HL-60 (cell line): Measurements from ENCODE around the gene P2RY6.

ENCODE experiments used
- CTCF ChIP-seq: IDR thresholded peaks from one replicate; pipeline ENCODE4 v1.5.1; 2011; ENCODE audit warnings: low read length, control low read depth, inconsistent platforms; ENCODE audit not compliant: insufficient read depth
- GABPA ChIP-seq: IDR thresholded peaks from 2 replicates; pipeline ENCODE4 v1.6.1; 2012; ENCODE audit warnings: low read depth
- POLR2AphosphoS5 ChIP-seq: IDR thresholded peaks from 2 replicates; pipeline ENCODE4 v1.6.1; 2012; ENCODE audit warnings: low read depth
- REST ChIP-seq: IDR thresholded peaks from 2 replicates; pipeline ENCODE4 v1.6.1; 2012; ENCODE audit warnings: low read depth; ENCODE audit not compliant: insufficient replicate concordance
- SPI1 ChIP-seq: IDR thresholded peaks from 2 replicates; pipeline ENCODE4 v1.6.1; 2012; ENCODE audit warnings: low read depth, mild to moderate bottlenecking, borderline replicate concordance

GRCh38 chr11:73248526-73249185, 23.5 kb upstream of the P2RY6 start:
- no peak for TF ChIP-seq SPI1
- TF ChIP-seq CTCF = no peak
- no peak for TF ChIP-seq POLR2AphosphoS5
- no peak for TF ChIP-seq REST
- TF ChIP-seq GABPA = no peak
